Gastrocnemius medialis (tissue), 4 donors: Measurements from ENCODE around the gene MPZL3.

ENCODE experiments used
- POLR2A ChIP-seq, 2 donors: fragments of 450-650 bp; IDR thresholded peaks; one replicate each; pipeline ENCODE4 v1.6.1; 2017; ENCODE audit warnings: antibody characterized with exemption in 2 of 2, mild to moderate bottlenecking in 2 of 2, moderate library complexity in 2 of 2
- TF ChIP-seq, protein P1 (sequence below), 5 experiments: fragments of 450-650 bp in 3 of 5; fragments of 200-600 bp in 2 of 5; sonication (generic) in 2 of 5; IDR thresholded peaks in 4 of 5; conservative IDR thresholded peaks in 1 of 5; 1 replicate in 4 of 5; 2 replicates in 1 of 5; pipeline ENCODE4 v1.5.1; 2016 to 2019; ENCODE audit warnings: antibody characterized with exemption in 5 of 5, mild to moderate bottlenecking in 3 of 5, moderate library complexity in 3 of 5

DNA sequence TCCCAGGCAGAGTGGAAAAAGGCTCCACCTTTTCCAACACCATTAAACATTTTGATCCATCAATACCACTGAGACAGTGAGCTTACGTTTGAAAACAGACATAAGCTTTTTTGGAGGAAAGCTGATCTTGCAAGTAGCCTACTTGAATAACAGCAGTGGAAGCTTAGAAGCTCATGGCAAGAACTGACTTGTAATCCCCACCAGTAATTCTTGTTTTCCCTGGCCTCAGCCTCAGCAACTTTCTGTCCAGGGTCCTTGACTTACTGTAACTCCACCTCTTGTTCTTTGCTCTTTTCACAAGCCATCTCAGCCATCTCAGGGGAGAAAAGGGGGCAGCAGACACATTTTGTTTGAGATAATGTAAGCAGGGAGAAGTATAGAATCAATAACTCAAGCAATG is 24.3 kb upstream of the MPZL3 start:
- TF ChIP-seq, protein P1, sequence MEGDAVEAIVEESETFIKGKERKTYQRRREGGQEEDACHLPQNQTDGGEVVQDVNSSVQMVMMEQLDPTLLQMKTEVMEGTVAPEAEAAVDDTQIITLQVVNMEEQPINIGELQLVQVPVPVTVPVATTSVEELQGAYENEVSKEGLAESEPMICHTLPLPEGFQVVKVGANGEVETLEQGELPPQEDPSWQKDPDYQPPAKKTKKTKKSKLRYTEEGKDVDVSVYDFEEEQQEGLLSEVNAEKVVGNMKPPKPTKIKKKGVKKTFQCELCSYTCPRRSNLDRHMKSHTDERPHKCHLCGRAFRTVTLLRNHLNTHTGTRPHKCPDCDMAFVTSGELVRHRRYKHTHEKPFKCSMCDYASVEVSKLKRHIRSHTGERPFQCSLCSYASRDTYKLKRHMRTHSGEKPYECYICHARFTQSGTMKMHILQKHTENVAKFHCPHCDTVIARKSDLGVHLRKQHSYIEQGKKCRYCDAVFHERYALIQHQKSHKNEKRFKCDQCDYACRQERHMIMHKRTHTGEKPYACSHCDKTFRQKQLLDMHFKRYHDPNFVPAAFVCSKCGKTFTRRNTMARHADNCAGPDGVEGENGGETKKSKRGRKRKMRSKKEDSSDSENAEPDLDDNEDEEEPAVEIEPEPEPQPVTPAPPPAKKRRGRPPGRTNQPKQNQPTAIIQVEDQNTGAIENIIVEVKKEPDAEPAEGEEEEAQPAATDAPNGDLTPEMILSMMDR (IDR thresholded peaks at IDR 0.05 in 4 of 5, conservative IDR thresholded peaks at IDR 0.05 in 1 of 5) = no peak
- TF ChIP-seq POLR2A (IDR thresholded peaks at IDR 0.05) = no peak
